ENCODE results near the gene NGLY1. TPM values are rescaled to one million over a fixed set of nuclear protein-coding genes. Genes with fewer than 3 reads are reported as not detected.

Gene NGLY1
- total and polyA plus RNA-seq, 9 donors, result 29.3 to 40.6 (median 32.9) TPM

- 94% methylated on average over 1 of the region's 3 CpGs for WGBS (ENCODE audit: insufficient coverage)
- Histone ChIP-seq H3K4me3 (ENCODE audit: low read length) (no peak overlapping the region), H3K36me3 (ENCODE audit: control insufficient read depth, insufficient read depth, low read length) (no peaks in the 10 kb centered on the region), H3K9me3 (replicated peaks; ENCODE audit: control insufficient read depth, low read depth, low read length) (no peaks in the 10 kb centered on the region), H3K27ac (ENCODE audit: low read length) (no peak overlapping the region), H3K4me1 (ENCODE audit: control insufficient read depth, insufficient read depth, low read length) (peaks cover 2% of the 10 kb centered on the region), H3K27me3 (ENCODE audit: control insufficient read depth, insufficient read depth, low read length) (no peaks in the 10 kb centered on the region)
- no peak for DNase-seq
Measured at GRCh38 chr3:25689226-25689625, 94.0 kb downstream of the NGLY1 start.

GRCh38 chr3:25687742-25688141 is 95.5 kb downstream of the NGLY1 start:
- no peak overlapping the region for H3K4me3 ChIP-seq (ENCODE audit: low read length)
- WGBS (ENCODE audit: insufficient coverage), result 100% methylated on average over 1 of the region's 1 CpG
- DNase-seq, result no peak
- H3K27ac ChIP-seq (ENCODE audit: low read length), result no peak overlapping the region
- no peaks in the 10 kb centered on the region for H3K27me3 ChIP-seq (ENCODE audit: control insufficient read depth, insufficient read depth, low read length)
- no peaks in the 10 kb centered on the region for H3K36me3 ChIP-seq (ENCODE audit: control insufficient read depth, insufficient read depth, low read length)
- peaks cover 2% of the 10 kb centered on the region for H3K4me1 ChIP-seq (ENCODE audit: control insufficient read depth, insufficient read depth, low read length)
- no peaks in the 10 kb centered on the region for H3K9me3 ChIP-seq (replicated peaks; ENCODE audit: control insufficient read depth, low read depth, low read length)

GRCh38 chr3:25686766-25687165 is 96.5 kb downstream of the NGLY1 start:
- no peak overlapping the region for H3K27ac ChIP-seq (ENCODE audit: low read length)
- H3K4me3 ChIP-seq (ENCODE audit: low read length), result no peak overlapping the region
- H3K4me1 ChIP-seq (ENCODE audit: control insufficient read depth, insufficient read depth, low read length), result peaks cover 2% of the 10 kb centered on the region
- WGBS (ENCODE audit: insufficient coverage), result 96% methylated on average over 23 of the region's 23 CpGs
- no peak for DNase-seq
- H3K36me3 ChIP-seq (ENCODE audit: control insufficient read depth, insufficient read depth, low read length), result no peaks in the 10 kb centered on the region
- no peaks in the 10 kb centered on the region for H3K9me3 ChIP-seq (replicated peaks; ENCODE audit: control insufficient read depth, low read depth, low read length)
- no peaks in the 10 kb centered on the region for H3K27me3 ChIP-seq (ENCODE audit: control insufficient read depth, insufficient read depth, low read length)

- H3K27me3 ChIP-seq (ENCODE audit: control insufficient read depth, insufficient read depth, low read length), result no peaks in the 10 kb centered on the region
- no peaks in the 10 kb centered on the region for H3K4me1 ChIP-seq (ENCODE audit: control insufficient read depth, insufficient read depth, low read length)
- no peaks in the 10 kb centered on the region for H3K9me3 ChIP-seq (replicated peaks; ENCODE audit: control insufficient read depth, low read depth, low read length)
- no peaks in the 10 kb centered on the region for H3K36me3 ChIP-seq (ENCODE audit: control insufficient read depth, insufficient read depth, low read length)
- no peak overlapping the region for H3K4me3 ChIP-seq (ENCODE audit: low read length)
- no peak for DNase-seq
- no peak overlapping the region for H3K27ac ChIP-seq (ENCODE audit: low read length)
- WGBS (ENCODE audit: insufficient coverage), result no CpG with 5 or more reads among the region's 2 CpGs
Measured at GRCh38 chr3:25683882-25684281, 99.4 kb downstream of the NGLY1 start.

- Histone ChIP-seq H3K9me3 (replicated peaks; ENCODE audit: control insufficient read depth, low read depth, low read length) (no peaks in the 10 kb centered on the region), H3K4me1 (ENCODE audit: control insufficient read depth, insufficient read depth, low read length) (no peaks in the 10 kb centered on the region), H3K27ac (ENCODE audit: low read length) (no peak overlapping the region), H3K36me3 (ENCODE audit: control insufficient read depth, insufficient read depth, low read length) (no peaks in the 10 kb centered on the region), H3K4me3 (ENCODE audit: low read length) (no peak overlapping the region), H3K27me3 (ENCODE audit: control insufficient read depth, insufficient read depth, low read length) (no peaks in the 10 kb centered on the region)
- WGBS (ENCODE audit: insufficient coverage), result no CpG with 5 or more reads among the region's 1 CpG
- DNase-seq, result no peak
Measured at GRCh38 chr3:25683410-25683809, 99.8 kb downstream of the NGLY1 start.

GRCh38 chr3:25679642-25680302 is 103.5 kb downstream of the NGLY1 start:
- Histone ChIP-seq H3K4me1 (ENCODE audit: control insufficient read depth, insufficient read depth, low read length) (no peaks in the 10 kb centered on the region), H3K4me3 (ENCODE audit: low read length) (no peak overlapping the region)
- WGBS (ENCODE audit: insufficient coverage), result 100% methylated on average over 1 of the region's 6 CpGs

GRCh38 chr3:25679166-25679565 is 104.1 kb downstream of the NGLY1 start:
- no peak overlapping the region for H3K4me3 ChIP-seq (ENCODE audit: low read length)
- DNase-seq, result no peak
- H3K9me3 ChIP-seq (replicated peaks; ENCODE audit: control insufficient read depth, low read depth, low read length), result no peaks in the 10 kb centered on the region
- no peaks in the 10 kb centered on the region for H3K27me3 ChIP-seq (ENCODE audit: control insufficient read depth, insufficient read depth, low read length)
- no peak overlapping the region for H3K27ac ChIP-seq (ENCODE audit: low read length)
- H3K36me3 ChIP-seq (ENCODE audit: control insufficient read depth, insufficient read depth, low read length), result no peaks in the 10 kb centered on the region
- WGBS (ENCODE audit: insufficient coverage), result no CpG with 5 or more reads among the region's 2 CpGs
- no peaks in the 10 kb centered on the region for H3K4me1 ChIP-seq (ENCODE audit: control insufficient read depth, insufficient read depth, low read length)

More at GRCh38 chr3:25679642-25680302, 103.5 kb downstream of the NGLY1 start:
- H3K36me3 ChIP-seq (ENCODE audit: control insufficient read depth, insufficient read depth, low read length), result no peaks in the 10 kb centered on the region
- DNase-seq, result no peak
- no peaks in the 10 kb centered on the region for H3K9me3 ChIP-seq (replicated peaks; ENCODE audit: control insufficient read depth, low read depth, low read length)
- H3K27me3 ChIP-seq (ENCODE audit: control insufficient read depth, insufficient read depth, low read length), result no peaks in the 10 kb centered on the region
- no peak overlapping the region for H3K27ac ChIP-seq (ENCODE audit: low read length)

GRCh38 chr3:25678581-25678980 is 104.7 kb downstream of the NGLY1 start:
- no peaks in the 10 kb centered on the region for H3K36me3 ChIP-seq (ENCODE audit: control insufficient read depth, insufficient read depth, low read length)
- no peak for DNase-seq

GRCh38 chr3:25677121-25677520 is 106.1 kb downstream of the NGLY1 start:
- Histone ChIP-seq H3K27me3 (ENCODE audit: control insufficient read depth, insufficient read depth, low read length) (no peaks in the 10 kb centered on the region), H3K4me1 (ENCODE audit: control insufficient read depth, insufficient read depth, low read length) (no peaks in the 10 kb centered on the region), H3K9me3 (replicated peaks; ENCODE audit: control insufficient read depth, low read depth, low read length) (peaks cover 2% of the 10 kb centered on the region), H3K27ac (ENCODE audit: low read length) (no peak overlapping the region), H3K4me3 (ENCODE audit: low read length) (no peak overlapping the region), H3K36me3 (ENCODE audit: control insufficient read depth, insufficient read depth, low read length) (no peaks in the 10 kb centered on the region)
- no peak for DNase-seq
- WGBS (ENCODE audit: insufficient coverage), result 100% methylated on average over 1 of the region's 2 CpGs

More at GRCh38 chr3:25678581-25678980, 104.7 kb downstream of the NGLY1 start:
- no peak overlapping the region for H3K4me3 ChIP-seq (ENCODE audit: low read length)
- H3K27me3 ChIP-seq (ENCODE audit: control insufficient read depth, insufficient read depth, low read length), result no peaks in the 10 kb centered on the region
- peaks cover 2% of the 10 kb centered on the region for H3K9me3 ChIP-seq (replicated peaks; ENCODE audit: control insufficient read depth, low read depth, low read length)
- H3K27ac ChIP-seq (ENCODE audit: low read length), result no peak overlapping the region
- H3K4me1 ChIP-seq (ENCODE audit: control insufficient read depth, insufficient read depth, low read length), result no peaks in the 10 kb centered on the region

- Histone ChIP-seq H3K27me3 (ENCODE audit: control insufficient read depth, insufficient read depth, low read length) (no peaks in the 10 kb centered on the region), H3K36me3 (ENCODE audit: control insufficient read depth, insufficient read depth, low read length) (no peaks in the 10 kb centered on the region), H3K27ac (ENCODE audit: low read length) (no peak overlapping the region), H3K9me3 (replicated peaks; ENCODE audit: control insufficient read depth, low read depth, low read length) (peaks cover 2% of the 10 kb centered on the region), H3K4me3 (ENCODE audit: low read length) (no peak overlapping the region), H3K4me1 (ENCODE audit: control insufficient read depth, insufficient read depth, low read length) (no peaks in the 10 kb centered on the region)
- no CpG with 5 or more reads among the region's 2 CpGs for WGBS (ENCODE audit: insufficient coverage)
- DNase-seq, result no peak
Measured at GRCh38 chr3:25674670-25675069, 108.6 kb downstream of the NGLY1 start.

Data from muscle of leg (tissue), 11 donors.